Measurements from ENCODE around the gene KDM4C.

DNA sequence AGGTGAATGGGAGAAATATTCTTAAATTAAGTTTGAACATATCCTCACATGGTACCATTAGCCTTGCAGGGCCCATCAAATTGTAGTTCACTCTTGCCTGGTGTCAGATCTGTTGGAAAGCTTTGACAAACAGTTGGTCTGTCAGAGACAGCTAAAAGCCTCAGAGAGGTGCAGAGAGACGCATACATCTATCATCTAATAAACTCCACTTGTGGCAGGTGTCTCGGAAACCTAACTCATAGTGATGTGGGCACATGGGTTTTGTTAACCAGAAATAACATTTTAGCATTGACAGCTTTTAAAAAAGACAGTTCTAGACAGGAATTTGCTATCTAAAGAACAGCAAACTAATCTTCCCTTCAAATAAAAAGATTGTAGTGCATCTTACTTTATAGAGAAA lies 315.9 kb downstream of the KDM4C start:
- TF ChIP-seq, protein P1, sequence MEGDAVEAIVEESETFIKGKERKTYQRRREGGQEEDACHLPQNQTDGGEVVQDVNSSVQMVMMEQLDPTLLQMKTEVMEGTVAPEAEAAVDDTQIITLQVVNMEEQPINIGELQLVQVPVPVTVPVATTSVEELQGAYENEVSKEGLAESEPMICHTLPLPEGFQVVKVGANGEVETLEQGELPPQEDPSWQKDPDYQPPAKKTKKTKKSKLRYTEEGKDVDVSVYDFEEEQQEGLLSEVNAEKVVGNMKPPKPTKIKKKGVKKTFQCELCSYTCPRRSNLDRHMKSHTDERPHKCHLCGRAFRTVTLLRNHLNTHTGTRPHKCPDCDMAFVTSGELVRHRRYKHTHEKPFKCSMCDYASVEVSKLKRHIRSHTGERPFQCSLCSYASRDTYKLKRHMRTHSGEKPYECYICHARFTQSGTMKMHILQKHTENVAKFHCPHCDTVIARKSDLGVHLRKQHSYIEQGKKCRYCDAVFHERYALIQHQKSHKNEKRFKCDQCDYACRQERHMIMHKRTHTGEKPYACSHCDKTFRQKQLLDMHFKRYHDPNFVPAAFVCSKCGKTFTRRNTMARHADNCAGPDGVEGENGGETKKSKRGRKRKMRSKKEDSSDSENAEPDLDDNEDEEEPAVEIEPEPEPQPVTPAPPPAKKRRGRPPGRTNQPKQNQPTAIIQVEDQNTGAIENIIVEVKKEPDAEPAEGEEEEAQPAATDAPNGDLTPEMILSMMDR (IDR thresholded peaks at IDR 0.05) = no peak
- no peak for TF ChIP-seq POLR2A (IDR thresholded peaks at IDR 0.05)

Measured in sigmoid colon (tissue), 3 donors.